NCI-H1048 (cell line): ENCODE measurements around the gene BST1.

Experiments
- DNase-seq: peaks from one replicate; lab custom pipeline; 2025; lab: John Stamatoyannopoulos, UW

BST1 gene

GRCh38 chr4:15779809-15780208 is 76.9 kb downstream of the BST1 start:
- DNase-seq, result no peak

- DNase-seq, result no peak
Observed at GRCh38 chr4:15781427-15782095, 78.7 kb downstream of the BST1 start.
